Measurements from ENCODE around the gene GFOD1.

- TF ChIP-seq POLR2A (IDR thresholded peaks at IDR 0.05; ENCODE audit: low read depth, low read length) (no peak), TAF1 (IDR thresholded peaks at IDR 0.05; ENCODE audit: borderline replicate concordance, low read depth, low read length) (no peak), POLR2AphosphoS5 (IDR thresholded peaks at IDR 0.05; ENCODE audit: low read depth, low read length) (no peak)
Observed at GRCh38 chr6:13535306-13535705, 47.9 kb upstream of the GFOD1 start.

Data from GM12892 (cell line).